ENCODE results near the gene SMIM35. TPM values are rescaled to one million over a fixed set of nuclear protein-coding genes. Genes with fewer than 3 reads are reported as not detected.

SMIM35 gene
- total RNA-seq, 1 experiment from 2014 or later = not detected

DNA sequence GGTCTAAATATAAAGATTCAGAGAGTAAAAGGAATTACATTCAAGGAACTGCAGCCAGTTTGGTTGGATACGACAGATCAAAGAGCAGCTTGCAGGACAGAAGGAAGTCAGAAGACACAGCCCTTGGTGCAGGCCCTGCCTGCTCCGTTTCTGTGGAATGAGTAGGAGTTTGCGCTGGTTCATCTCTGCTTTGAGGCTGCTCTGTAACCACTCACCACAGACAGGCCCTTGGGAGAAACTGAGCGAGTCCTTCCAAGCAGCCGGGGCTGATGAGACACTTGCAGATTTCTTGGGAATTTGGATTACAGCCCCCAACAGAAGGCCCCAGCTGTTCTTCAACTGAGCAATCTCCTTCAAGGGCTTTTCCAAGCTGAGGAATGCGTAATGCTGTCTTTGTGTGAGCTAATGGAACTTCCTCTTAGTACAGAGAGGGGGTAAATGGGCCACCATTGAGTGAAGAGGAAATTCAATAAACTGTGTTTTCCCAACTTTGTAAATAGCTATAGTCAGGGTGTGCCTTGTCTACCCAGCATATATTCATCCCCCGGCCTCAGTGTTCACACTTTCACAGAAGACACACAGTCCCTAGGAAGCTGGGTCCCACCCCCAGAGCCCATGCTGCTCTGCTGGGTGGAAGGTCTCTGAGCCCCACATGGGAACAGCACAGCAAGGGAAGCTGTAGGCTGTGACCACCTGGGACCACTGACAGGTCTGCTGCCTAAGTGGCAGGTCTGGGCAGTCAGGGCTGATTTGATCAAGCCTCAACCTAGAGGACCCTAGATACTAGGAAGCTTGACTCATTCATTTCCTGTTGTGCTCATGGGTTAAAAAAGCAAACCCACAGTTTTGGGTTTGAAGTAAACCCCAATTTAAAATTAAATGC, 84.0 kb downstream of the SMIM35 start:
- DNase-seq (ENCODE audit: low read depth) = no peak

DNA sequence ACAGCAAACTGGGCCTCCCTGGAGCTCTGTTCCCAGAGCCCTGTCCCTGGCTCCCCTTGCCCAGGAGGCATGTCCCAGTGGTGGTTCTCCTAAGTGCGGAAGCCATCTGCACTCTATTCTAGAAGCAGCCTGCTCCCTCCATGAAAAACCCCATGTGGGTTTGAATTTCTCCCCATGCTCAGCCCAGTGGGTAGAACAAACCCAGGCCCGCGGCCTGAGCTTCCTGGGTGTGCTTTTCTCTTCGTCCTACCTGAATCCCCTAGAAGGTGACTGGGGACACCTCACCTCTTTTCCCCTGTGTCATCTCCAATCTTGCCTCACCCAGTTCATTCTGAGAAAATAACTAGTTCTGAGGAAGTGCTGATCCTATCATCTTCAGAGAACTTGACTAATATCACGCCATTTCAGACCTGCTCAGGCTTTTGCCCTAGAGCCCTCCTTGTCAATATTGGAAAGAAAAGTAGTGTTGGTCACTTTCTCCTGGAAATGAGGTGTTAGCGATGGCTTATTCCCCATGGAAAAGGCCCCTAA, 84.7 kb downstream of the SMIM35 start:
- no peak for DNase-seq (ENCODE audit: low read depth)

DNA sequence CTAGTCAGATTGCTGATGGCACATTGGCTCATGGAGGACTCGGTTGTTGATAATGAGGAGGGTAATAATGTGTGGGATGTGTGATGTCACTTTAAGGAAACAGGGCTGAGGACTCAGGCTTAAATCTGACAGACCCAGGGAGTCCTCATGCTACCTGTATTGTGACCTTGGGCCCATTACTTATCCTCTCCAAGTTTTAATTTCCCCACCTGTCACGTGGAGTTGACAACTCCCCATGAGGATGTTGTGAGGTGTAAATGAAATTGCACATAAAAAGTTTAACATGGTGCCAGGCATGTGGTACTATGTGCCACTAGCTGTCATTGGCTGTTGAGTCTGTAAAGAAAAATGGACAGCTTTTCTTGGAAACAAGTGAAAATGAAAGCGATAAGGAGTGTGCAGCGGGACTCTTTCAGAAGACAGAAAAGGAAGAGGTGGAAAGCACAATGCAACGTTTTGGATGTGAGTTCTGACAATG, 85.2 kb downstream of the SMIM35 start:
- no peak for DNase-seq (ENCODE audit: low read depth)

DNA sequence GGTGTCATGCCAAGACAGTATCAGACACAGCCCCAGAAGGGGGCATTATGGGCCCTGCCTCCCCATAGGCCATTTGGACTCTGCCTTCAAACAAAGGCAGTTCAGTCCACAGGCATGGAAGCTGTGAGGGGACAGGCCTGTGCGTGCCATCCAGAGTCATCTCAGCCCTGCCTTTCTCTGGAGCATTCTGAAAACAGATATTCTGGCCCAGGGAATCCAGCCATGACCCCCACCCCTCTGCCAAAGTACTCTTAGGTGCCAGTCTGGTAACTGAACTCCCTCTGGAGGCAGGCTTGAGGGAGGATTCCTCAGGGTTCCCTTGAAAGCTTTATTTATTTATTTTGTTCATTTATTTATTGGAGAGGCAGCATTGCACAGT, 85.9 kb downstream of the SMIM35 start:
- DNase-seq (ENCODE audit: low read depth) = no peak

DNA sequence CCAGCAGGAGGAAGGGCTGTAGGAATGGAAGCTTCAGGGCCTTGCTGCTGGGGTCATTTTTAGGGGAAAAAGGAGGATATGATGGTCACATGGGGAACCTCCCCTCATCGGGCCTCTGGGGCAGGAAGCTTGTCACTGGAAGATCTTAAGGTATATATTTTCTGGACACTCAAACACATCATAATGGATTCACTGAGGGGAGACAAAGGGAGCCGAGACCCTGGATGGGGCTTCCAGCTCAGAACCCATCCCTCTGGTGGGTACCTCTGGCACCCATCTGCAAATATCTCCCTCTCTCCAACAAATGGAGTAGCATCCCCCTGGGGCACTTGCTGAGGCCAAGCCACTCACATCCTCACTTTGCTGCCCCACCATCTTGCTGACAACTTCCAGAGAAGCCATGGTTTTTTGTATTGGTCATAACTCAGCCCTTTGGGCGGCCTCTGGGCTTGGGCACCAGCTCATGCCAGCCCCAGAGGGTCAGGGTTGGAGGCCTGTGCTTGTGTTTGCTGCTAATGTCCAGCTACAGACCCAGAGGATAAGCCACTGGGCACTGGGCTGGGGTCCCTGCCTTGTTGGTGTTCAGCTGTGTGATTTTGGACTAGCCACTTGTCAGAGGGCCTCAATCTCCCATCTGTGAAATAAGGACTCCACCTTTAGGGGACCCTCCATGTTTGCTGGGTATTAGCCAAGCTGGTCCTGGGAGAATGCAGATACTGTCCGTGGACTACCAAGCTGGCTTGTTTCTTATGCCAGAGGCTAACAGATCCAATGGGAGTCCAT, 86.5 kb downstream of the SMIM35 start:
- no peak for DNase-seq (ENCODE audit: low read depth)

DNA sequence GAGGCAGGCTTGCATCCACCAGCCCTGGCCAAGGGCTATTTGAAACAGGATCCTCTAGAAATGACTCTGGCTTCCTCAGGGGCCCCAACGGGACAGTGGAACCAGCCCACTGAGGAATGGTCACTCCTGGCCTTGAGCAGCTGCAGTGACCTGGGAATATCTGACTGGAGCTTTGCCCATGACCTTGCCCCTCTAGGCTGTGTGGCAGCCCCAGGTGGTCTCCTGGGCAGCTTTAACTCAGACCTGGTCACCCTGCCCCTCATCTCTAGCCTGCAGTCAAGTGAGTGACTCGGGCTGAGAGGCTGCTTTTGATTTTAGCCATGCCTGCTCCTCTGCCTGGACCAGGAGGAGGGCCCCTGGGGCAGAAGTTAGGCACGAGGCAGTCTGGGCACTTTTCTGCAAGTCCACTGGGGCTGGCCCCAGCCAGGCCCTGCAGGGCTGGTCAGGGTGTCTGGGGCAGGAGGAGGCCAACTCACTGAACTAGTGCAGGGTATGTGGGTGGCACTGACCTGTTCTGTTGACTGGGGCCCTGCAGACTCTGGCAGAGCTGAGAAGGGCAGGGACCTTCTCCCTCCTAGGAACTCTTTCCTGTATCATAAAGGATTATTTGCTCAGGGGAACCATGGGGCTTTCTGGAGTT, 87.3 kb downstream of the SMIM35 start:
- DNase-seq (ENCODE audit: low read depth) = no peak

DNA sequence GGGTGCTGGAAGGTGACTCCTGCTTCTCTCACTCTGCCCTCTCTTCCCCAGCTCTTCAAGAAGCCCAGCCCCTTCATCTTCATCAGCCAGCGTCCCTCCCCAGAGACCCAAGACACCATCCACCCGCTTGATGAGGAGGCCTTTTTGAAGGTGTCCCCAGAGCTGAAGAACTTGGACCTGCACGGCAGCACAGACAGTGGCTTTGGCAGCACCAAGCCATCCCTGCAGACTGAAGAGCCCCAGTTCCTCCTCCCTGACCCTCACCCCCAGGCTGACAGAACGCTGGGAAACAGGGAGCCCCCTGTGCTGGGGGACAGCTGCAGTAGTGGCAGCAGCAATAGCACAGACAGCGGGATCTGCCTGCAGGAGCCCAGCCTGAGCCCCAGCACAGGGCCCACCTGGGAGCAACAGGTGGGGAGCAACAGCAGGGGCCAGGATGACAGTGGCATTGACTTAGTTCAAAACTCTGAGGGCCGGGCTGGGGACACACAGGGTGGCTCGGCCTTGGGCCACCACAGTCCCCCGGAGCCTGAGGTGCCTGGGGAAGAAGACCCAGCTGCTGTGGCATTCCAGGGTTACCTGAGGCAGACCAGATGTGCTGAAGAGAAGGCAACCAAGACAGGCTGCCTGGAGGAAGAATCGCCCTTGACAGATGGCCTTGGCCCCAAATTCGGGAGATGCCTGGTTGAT, 88.0 kb downstream of the SMIM35 start:
- no peak for DNase-seq (ENCODE audit: low read depth)

DNA sequence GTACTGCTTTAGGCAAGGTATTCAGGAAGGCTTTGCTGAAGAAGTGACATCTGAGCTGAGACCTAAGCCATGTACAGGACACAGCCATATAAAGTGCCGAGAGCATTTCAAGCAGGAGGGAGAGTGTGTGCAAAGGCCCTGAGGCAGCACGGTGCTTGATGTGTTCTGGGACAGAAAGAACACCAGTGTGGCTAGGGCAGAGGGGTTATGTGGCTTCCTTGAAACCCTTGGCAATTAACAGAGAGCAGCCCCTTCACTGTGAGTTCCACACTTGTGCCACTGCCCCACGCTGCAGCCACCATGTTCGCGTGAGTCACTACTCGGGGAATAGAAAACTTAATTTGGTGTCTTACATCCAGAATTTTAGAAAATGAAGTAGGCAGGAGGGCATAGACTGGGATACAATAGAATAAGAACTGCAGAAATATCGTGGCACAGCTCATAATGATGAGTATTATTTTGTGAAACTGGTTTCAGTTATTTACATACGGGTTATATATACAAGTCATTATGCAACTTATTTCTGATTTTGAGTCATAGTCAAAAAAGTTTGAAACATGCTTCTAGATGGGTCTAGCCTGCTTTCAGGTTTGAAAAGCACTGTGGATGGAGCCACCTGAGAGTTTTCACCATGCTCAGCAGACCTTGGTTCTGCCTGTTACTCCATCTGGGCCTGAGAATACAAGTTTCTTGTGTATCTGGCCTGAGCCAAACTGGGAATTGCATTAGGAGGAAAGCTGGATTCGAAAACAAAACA, 88.8 kb downstream of the SMIM35 start:
- DNase-seq (ENCODE audit: low read depth) = no peak

DNA sequence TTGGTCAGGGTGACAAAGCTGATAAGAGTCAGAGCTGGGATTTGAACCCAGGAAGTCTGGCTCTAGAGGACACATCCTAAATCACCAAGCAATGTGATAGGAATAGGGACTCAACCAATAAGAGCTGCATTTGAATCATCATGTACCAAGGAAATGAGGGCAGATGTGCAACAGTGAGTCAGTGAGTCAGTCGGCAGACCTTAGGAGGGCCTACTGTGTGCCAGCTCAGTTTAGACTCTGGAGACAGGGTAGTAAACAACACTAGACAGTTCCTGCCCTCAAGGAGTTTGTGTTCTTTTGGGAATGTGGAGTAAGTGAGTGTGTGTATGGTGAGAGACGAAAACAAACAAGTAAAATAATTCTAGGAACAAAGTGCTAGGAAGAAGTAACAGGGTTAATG, 89.4 kb downstream of the SMIM35 start:
- no peak for DNase-seq (ENCODE audit: low read depth)

DNA sequence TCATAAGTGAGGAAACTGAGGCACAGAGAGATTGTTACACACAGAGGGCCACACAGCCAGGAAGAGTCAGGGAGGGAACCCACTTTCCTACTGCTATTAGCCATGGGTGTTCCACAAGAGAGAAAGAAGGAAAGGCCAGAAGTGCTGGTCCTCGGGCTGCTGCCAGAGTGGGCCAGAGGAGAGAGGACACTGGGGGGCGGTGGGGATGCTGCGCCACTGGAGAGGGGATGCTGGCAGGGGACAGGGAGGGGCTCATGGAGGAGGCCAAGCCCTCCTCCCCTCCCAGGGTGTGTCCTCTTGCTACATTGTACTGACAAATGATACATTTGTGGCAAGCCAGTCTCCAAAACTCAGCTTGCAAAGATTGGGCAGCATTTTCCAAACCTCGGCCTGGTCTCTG, 90.7 kb downstream of the SMIM35 start:
- DNase-seq (ENCODE audit: low read depth) = no peak

DNA sequence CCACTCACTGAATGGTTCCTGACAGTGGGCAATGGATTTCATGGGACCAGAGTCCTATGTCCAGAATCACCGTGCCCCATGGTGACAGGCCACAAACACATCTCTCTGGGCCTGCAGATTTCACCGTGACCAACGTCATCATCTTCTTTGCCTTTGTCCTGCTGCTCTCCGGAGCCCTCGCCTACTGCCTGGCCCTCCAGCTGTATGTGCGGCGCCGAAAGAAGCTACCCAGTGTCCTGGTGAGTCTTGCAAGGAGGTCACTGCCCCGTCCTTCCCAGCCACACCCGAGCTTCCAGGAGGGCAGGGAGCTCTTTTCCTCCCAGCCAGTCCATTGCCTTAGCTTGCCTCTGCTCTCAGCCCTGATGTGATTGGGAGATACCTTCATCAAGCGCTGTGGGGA, 91.3 kb downstream of the SMIM35 start:
- no peak for DNase-seq (ENCODE audit: low read depth)

DNA sequence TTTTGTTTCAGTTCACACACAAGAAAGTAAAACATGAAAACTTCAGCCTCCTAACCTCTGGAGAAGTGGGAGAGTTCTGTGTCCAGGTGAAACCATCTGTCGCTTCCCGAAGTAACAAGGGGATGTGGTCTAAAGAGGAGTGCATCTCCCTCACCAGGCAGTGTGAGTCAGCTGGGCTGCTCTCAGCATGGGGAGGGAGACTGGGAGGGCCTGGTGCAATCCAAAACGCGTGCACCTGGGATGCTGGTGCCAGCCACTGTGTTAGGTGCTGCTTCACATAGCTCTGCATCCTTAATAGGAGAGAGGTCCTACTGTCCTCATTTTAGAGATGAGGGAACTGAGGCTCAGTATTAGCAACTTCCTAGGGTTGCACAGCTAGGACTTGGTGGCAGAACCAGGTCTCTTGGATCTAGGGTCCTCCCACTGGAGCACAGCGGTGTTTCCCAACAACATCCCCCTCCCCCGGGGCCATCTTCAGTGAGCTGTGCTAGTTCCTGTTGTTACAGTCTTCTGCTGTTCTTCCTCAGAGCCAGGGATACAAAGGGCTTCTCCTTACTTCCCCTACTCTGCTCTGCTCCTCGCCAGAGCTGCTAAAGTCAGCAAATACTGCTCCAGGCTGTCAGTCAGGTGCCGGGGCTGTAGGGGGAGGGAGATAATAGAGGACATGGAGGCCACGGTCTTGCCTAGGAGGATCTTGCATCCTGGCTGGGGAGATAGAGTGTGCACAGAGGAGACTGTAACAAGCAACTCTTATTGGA, 92.6 kb downstream of the SMIM35 start:
- no peak for DNase-seq (ENCODE audit: low read depth)

DNA sequence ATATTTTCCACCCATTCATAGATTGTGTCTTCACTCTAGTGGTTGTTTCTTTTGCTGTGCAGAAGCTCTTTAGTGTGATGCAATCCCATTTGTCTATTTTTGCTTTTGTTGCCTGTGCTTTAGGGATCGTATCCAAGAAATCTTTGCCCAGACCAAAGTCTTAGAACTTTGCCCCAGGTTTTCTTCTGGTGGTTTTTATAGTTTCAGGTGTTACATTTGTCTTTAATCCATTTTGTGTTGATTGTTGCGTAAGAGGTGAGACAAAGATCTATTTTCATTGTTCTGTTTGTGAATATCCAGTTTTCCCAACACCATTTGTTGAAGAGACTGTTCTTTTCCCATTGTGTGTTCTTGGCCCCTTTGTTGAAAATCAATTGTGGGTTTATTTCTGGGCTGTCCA, 94.1 kb downstream of the SMIM35 start:
- DNase-seq (ENCODE audit: low read depth) = no peak

DNA sequence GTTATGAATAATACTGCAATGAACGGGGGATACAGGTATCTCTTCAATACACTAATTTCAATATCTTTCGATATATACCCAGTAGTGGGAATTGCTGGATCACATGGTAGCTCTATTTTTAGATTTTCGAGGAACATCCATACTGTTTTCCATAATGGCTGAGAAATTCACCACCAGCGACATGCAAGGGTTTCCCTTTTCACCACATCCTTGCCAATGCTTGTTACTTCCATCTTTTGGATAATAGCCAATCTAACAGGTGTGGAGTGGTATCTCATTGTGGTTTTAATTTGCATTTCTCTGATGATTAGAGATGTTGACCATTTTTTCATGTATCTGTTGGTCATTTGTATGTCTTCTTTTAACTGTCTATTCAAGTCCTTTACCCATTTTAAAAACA, 94.6 kb downstream of the SMIM35 start:
- no peak for DNase-seq (ENCODE audit: low read depth)

DNA sequence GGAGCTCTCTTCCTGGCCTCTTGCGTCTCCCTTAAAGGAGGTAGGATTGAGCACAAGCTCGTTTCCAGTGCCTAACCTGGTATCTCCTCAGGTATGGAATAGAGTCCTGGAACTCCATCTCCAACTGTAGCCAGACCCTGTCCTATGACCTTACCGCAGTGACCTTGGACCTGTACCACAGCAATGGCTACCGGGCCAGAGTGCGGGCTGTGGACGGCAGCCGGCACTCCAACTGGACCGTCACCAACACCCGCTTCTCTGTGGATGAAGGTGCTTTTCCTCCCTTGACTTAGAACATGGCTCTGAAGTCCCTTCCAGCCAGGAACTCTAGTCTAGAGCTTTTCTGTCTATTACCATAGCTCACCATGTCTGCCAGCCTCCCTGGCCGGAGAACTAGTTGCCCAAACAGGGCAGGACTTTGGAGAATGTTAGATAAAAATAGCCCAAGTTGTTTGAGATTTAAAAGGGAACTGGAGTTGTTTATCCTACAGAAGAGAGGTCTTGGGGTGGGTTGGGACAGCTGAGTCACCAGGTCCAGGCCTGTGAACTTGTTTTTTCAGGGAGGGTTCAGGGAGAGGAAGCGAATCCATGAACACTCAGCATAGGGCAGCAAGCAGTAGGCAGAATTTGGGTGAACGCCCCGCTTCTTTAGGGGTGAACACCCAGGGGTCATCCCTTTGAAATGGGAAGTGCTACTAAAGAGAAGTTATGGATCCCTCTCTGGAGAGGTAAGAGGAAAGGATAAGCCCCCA, 97.2 kb downstream of the SMIM35 start:
- no peak for DNase-seq (ENCODE audit: low read depth)

DNA sequence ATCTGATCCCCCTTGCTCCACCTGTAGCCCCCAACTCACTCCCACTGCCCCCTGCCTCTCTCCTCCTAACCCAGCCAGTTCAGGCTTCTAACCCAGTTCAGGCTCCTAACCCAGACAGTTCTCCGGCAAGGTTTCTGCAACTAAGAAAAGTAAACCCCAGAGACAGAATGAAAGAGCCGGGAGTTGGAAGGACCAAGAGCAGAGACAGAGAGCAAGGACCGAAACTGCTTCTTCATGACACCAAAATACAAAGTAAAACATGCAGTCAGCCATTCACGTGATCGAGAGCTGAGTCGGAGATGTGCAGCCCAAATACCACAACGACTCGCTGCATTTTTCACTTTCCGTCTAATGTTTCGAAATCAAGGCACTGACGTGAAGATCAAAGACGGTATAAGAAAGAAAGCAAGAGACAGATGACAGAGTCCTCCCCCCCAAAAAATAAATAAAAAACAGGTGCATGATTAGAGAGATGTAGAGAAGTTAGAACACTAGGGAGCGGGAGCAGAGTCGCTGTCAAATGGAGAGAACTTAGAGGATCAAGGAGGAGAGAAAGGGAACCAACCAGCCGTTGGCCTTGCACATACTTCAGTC, 99.7 kb downstream of the SMIM35 start:
- no peak for DNase-seq (ENCODE audit: low read depth)

DNA sequence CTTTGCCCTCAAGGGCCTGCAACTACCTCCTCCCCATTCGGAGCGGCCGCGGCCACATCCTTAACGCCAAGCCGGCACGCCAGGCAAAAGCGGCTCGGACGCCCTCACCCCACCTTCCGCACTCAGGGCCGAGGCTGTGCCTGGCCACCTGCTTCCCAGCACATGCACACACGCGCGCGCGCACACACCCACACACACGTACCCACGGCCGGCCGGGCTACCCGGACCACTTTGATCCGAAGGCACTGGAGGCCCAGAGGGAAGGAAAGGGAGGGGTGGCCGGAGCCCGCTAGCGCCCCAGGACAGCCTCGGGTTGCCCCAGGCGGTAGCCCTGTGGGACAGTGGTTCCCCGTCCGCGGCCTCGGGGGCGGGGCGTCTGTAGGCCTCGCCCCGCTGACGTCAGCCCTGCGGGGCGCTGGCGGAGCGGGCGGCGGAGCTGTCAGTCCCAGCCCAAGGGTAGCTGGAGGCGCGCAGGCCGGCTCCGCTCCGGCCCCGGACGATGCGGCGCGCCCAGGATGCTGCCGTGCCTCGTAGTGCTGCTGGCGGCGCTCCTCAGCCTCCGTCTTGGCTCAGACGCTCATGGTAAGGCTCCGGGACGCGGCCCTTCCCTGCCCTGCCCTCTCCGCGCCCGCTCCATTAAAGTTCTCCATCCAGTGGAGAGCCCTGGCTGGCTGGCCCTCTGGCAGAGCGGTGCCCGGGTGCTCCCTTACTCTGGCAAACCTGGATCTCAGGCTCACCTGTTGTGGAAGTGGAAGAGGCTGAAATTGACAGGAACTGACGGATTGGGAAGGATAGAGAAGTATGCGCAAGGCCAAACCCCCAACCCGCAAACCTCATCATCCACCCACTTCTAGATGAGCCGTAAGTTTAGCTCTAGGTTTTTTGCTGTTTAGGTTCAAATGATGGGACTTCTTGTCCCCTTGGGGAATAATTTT, 100.5 kb downstream of the SMIM35 start, which contains the start of gene IL10RA:
IL10RA (plus strand) TSS at position 442 of the 935 bp plus-strand sequence; CDS start at position 516, 74 bp downstream.
- DNase-seq (ENCODE audit: low read depth) = peak; percentile 84

DNA sequence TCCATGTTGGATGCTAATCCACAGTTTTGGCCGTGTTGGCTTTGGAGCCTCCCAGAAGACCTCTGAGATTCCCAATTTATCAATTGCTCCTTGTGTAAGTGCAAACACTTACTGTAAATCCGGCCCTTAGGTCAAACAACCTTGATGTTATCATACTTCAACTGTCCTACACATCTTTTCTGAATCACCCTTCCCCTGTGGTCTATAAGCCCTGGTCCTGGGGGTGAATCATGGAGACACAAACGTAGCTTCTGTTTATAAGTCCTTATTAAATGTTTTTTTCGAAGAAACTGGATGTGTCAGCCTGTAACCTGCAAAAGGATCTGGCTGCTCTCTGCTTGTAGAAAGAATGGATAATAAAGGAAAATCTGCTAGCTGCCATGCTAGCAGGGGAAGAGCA, 102.3 kb downstream of the SMIM35 start:
- peak; percentile 34 for DNase-seq (ENCODE audit: low read depth)
